ENCODE results near the gene ZNF486.
"Not testable (repeated sequence)": the region's sequence is repeated elsewhere in the genome, so short reads cannot be mapped to it uniquely, and the experiment has no call there.

The ZNF486 gene

DNA sequence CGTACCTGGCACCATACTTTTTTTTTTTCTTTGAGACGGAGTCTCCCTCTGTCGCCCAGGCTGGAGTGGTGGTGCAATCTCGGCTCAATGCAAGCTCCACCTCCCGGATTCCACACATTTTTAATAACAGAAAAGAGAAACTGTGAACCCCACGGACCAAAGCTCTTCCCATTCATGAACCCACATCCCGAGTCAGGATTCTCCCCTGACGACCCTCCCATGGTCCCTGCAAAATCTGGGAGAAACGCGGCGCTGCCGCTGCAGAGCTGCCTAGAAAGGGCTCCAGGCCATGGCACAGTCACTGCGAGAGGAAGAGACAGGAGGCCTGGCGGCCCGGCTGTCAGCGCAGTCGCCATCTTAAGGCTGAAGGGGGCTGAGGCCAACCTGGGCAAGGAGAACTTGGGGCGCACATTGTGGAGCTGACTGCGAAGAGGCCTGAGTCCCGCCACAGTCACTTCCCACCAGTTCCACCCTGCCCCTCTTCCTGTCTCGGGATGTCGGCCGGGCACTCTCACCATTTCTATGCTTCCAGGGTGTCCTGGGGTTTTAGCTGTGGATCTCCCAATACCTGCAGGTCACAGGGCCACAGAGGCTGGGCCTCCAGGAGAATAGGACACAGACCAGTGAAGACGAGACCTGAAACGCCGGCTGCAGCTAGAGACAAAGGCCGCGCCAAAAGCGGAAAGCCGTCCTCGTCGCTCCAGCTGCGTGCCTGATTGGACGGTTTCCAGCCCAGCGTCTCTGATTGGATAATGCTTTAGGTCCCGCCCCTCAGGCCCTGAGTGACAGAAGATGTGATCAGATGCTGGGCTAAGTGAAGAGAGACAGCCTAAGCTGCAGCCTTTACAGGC lies 71.0 kb downstream of the ZNF486 start:
- peak; percentile 42 for DNase-seq

DNA sequence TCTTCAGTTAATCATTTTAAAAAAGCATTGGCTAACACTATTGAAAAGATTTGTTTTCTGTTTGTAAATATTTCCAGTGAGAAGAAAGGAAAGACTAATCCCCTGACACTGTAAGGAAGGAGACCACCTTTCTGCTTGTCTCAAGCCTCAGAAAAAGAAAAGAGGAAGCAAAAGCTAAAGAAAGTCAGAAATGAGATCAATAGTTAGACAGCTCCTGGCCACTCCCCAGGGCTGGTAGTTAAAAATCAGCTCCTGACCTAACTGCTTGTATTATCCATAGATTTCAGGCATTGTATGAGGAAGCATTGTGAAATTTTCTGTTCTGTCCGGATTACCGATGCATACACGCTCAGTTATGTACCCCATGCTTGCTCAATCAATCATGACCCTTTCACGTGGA lies 76.6 kb downstream of the ZNF486 start:
- no peak for DNase-seq

- DNase-seq, result no peak
These were observed 77.3 kb downstream of the ZNF486 start for GRCh38 chr19:20244356-20244755.

DNA sequence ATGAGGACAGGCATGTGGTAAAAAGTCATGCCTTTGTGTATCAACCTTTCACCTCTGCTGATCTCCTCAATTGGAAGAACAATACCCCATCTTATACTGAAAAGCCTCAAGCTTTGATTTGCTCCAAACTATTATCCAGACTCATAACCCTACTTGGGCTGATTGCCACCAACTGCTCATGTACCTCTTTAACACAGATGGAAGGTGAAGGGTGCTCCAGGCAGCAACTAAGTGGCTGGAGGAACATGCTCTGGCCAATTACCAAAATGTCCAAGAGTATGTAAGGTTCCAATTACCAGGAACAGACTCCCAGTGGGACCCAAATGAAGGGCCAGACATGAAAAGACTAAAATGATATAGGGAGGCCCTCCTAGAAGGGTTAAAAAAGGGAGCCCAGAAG lies 78.3 kb downstream of the ZNF486 start:
- DNase-seq, result no peak

- no peak for DNase-seq
These were observed 80.1 kb downstream of the ZNF486 start for GRCh38 chr19:20247016-20247683.

GRCh38 chr19:20248258-20248657 lies 81.2 kb downstream of the ZNF486 start:
- DNase-seq, result not testable (repeated sequence)
